Smooth muscle cell (in vitro differentiated cells): Measurements from ENCODE around the gene NOC2L. TPM values are rescaled to one million over a fixed set of nuclear protein-coding genes. Genes with fewer than 3 reads are reported as not detected.

Experiments used
- DNase-seq: peaks from one replicate; lab custom pipeline; 2025; ENCODE audit not compliant: unreplicated experiment; lab: John Stamatoyannopoulos, UW
- H2AFZ ChIP-seq: fragments of 200-600 bp; sonication (generic); 2 replicates; pipeline ENCODE4 v1.6.0; 2016; ENCODE audit warnings: antibody characterized with exemption, low read depth, mild to moderate bottlenecking
- H3F3A ChIP-seq: fragments of 200-600 bp; sonication (generic); 2 replicates; pipeline ENCODE4 v1.6.0; 2017; ENCODE audit warnings: antibody characterized with exemption, low read depth
- H3K27ac ChIP-seq: fragments of 200-600 bp; sonication (generic); 2 replicates; pipeline ENCODE4 v1.5.1; 2016; ENCODE audit warnings: low read depth, mild to moderate bottlenecking
- H3K27me3 ChIP-seq: fragments of 200-600 bp; sonication (generic); 2 replicates; pipeline ENCODE4 v1.6.1; 2016; ENCODE audit warnings: low read depth, mild to moderate bottlenecking
- H3K36me3 ChIP-seq: fragments of 200-600 bp; sonication (generic); 2 replicates; pipeline ENCODE4 v1.5.1; 2016; ENCODE audit warnings: low read depth
- H3K4me1 ChIP-seq: fragments of 200-600 bp; sonication (generic); 2 replicates; pipeline ENCODE4 v1.5.1; 2016; ENCODE audit warnings: low read depth
- H3K4me2 ChIP-seq: fragments of 200-600 bp; sonication (generic); 2 replicates; pipeline ENCODE4 v1.6.0; 2016; ENCODE audit warnings: mild to moderate bottlenecking
- H3K4me3 ChIP-seq: fragments of 200-600 bp; sonication (generic); 2 replicates; pipeline ENCODE4 v1.5.1; 2016; ENCODE audit warnings: mild to moderate bottlenecking
- H3K79me2 ChIP-seq: fragments of 200-600 bp; sonication (generic); 2 replicates; pipeline ENCODE4 v1.6.0; 2016; ENCODE audit warnings: low read depth, mild to moderate bottlenecking
- H3K9ac ChIP-seq: fragments of 200-600 bp; sonication (generic); 2 replicates; pipeline ENCODE4 v1.6.0; 2016; ENCODE audit warnings: low read depth
- H3K9me3 ChIP-seq: fragments of 200-600 bp; sonication (generic); replicated peaks from 2 replicates; pipeline ENCODE4 v1.5.1; 2016; ENCODE audit warnings: low read depth
- H4K20me1 ChIP-seq: fragments of 200-600 bp; sonication (generic); 2 replicates; pipeline ENCODE4 v1.6.0; 2016; ENCODE audit warnings: low read depth
- WGBS: methylation state at CpG from one replicate; pipeline ENCODE4 v1.1.7; 2016; ENCODE audit warnings: low lambda C conversion rate; 5-methylcytosine and 5-hydroxymethylcytosine counted together
- polyA plus RNA-seq: library from polyadenylated mRNA; unstranded; fragments of >200 nt; fragmentation: Nextera tagmentation; extraction: Ambion mirVana; gene quantifications from 2 replicates; pipeline ENCODE4 v1.2.1, GENCODE V29; 2016
- total RNA-seq: library from RNA; depleted of rRNA; stranded (reverse); fragments of >200 nt; gene quantifications from 2 replicates; pipeline ENCODE4 v1.2.3, GENCODE V29; 2014
- TF ChIP-seq, protein P1 (sequence below): fragments of 200-600 bp; sonication (generic); IDR thresholded peaks from 2 replicates; pipeline ENCODE4 v1.5.1; 2017; ENCODE audit warnings: borderline replicate concordance, mild to moderate bottlenecking, antibody characterized with exemption; ENCODE audit not compliant: insufficient read depth, poor library complexity, severe bottlenecking

NOC2L gene
- total and polyA plus RNA-seq, 2 experiments from 2014 or later = 38.9 to 64.0 TPM

GRCh38 chr1:942864-943533, 16.1 kb downstream of the NOC2L start:
- peak; percentile 30 for DNase-seq
- H3K79me2 ChIP-seq = no peaks in the 10 kb centered on the region
- H3K27ac ChIP-seq = peak overlapping the region; percentile 13
- H3F3A ChIP-seq = peaks cover 12% of the 10 kb centered on the region
- WGBS = 41% methylated on average over 24 of the region's 27 CpGs
- H3K27me3 ChIP-seq = no peaks in the 10 kb centered on the region
- no peaks in the 10 kb centered on the region for H3K36me3 ChIP-seq
- peak overlapping the region; percentile 47 for H3K4me3 ChIP-seq
- TF ChIP-seq, protein P1, sequence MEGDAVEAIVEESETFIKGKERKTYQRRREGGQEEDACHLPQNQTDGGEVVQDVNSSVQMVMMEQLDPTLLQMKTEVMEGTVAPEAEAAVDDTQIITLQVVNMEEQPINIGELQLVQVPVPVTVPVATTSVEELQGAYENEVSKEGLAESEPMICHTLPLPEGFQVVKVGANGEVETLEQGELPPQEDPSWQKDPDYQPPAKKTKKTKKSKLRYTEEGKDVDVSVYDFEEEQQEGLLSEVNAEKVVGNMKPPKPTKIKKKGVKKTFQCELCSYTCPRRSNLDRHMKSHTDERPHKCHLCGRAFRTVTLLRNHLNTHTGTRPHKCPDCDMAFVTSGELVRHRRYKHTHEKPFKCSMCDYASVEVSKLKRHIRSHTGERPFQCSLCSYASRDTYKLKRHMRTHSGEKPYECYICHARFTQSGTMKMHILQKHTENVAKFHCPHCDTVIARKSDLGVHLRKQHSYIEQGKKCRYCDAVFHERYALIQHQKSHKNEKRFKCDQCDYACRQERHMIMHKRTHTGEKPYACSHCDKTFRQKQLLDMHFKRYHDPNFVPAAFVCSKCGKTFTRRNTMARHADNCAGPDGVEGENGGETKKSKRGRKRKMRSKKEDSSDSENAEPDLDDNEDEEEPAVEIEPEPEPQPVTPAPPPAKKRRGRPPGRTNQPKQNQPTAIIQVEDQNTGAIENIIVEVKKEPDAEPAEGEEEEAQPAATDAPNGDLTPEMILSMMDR = no peak
- no peak overlapping the region for H2AFZ ChIP-seq
- H3K9ac ChIP-seq = no peak overlapping the region
- peaks cover 21% of the 10 kb centered on the region for H4K20me1 ChIP-seq
- H3K9me3 ChIP-seq = no peaks in the 10 kb centered on the region
- peak overlapping the region; percentile 89 for H3K4me2 ChIP-seq
- peaks cover 21% of the 10 kb centered on the region for H3K4me1 ChIP-seq

DNA sequence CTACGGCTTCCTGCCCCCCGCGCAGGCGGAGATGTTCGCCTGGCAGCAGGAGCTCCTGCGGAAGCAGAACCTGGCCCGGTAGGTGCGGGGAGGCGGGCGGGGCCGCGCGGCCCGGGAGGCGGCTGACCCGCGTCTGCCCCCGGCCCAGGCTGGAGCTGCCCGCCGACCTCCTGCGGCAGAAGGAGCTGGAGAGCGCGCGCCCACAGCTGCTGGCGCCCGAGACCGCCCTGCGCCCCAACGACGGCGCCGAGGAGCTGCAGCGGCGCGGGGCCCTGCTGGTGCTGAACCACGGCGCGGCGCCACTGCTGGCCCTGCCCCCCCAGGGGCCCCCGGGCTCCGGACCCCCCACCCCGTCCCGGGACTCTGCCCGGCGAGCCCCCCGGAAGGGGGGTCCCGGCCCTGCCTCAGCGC, 16.6 kb downstream of the NOC2L start:
- Histone ChIP-seq H3K36me3 (no peaks in the 10 kb centered on the region), H3K4me3 (peak overlapping the region; percentile 47), H3K4me1 (peaks cover 21% of the 10 kb centered on the region), H2AFZ (no peak overlapping the region), H3K4me2 (peak overlapping the region; percentile 89), H3K79me2 (no peaks in the 10 kb centered on the region), H4K20me1 (peaks cover 18% of the 10 kb centered on the region), H3K27me3 (no peaks in the 10 kb centered on the region), H3K27ac (peak overlapping the region; percentile 13), H3F3A (peaks cover 12% of the 10 kb centered on the region), H3K9me3 (no peaks in the 10 kb centered on the region), H3K9ac (no peak overlapping the region)
- TF ChIP-seq, protein P1 = no peak
- peak; percentile 35 for DNase-seq
- WGBS = 2% methylated on average over 34 of the region's 48 CpGs

DNA sequence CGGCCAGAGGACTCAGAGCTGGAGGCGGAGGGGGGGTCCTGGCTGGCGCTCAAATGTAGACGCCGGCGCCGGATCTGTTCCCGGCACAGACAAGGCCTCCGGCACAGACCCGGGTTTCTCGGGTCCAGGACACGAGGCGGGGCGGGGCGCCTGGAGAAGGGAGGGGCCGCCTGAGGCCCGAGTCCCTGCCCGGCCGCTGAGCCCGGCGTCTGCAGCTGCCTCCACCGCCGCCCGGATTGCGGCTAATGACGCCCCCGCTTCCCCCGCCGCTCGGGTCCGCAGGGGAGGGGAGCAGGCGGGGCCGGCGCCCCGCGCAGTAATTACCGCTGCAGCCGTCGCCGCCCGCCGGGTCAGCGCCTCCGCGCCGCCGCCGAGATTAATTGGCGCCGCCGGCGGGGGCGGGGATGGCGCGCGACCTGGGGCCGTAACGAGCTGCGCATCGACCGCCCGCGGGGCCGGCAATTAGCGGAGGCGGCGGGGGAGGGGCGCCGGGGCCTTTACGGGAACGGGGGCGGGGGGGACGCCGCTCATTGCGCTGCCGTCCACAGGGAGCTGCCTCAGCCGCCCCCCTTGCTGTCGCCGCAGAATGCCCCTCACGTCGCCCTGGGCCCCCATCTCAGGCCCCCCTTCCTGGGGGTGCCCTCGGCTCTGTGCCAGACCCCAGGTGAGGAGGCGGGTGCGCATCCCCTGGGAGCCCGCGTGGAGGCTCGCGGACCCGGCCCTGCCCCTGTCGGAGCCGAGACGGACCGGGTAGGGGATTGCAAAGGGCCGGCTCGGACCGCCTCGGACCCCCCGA, 17.3 kb downstream of the NOC2L start:
- H3K27ac ChIP-seq = no peak overlapping the region
- H3K9ac ChIP-seq = no peak overlapping the region
- peaks cover 18% of the 10 kb centered on the region for H4K20me1 ChIP-seq
- DNase-seq = peak; percentile 65
- H3K4me3 ChIP-seq = peak overlapping the region; percentile 47
- no peaks in the 10 kb centered on the region for H3K36me3 ChIP-seq
- H2AFZ ChIP-seq = no peak overlapping the region
- H3K79me2 ChIP-seq = no peaks in the 10 kb centered on the region
- H3K9me3 ChIP-seq = no peaks in the 10 kb centered on the region
- H3K4me1 ChIP-seq = peaks cover 21% of the 10 kb centered on the region
- WGBS = under 1% methylated on average over 33 of the region's 98 CpGs
- TF ChIP-seq, protein P1 = no peak
- peak overlapping the region; percentile 89 for H3K4me2 ChIP-seq
- H3K27me3 ChIP-seq = no peaks in the 10 kb centered on the region
- H3F3A ChIP-seq = peaks cover 12% of the 10 kb centered on the region
